Kidney epithelial cell (primary cell): ENCODE measurements around the gene CRIP2. TPM values are rescaled to one million over a fixed set of nuclear protein-coding genes. Genes with fewer than 3 reads are reported as not detected.

ENCODE experiments used
- DNase-seq: peaks from one replicate; pipeline ENCODE4 v3.0.0-alpha.2; 2010; ENCODE audit warnings: low read depth
- H3K27me3 ChIP-seq: 2 replicates; pipeline ENCODE4 v1.6.0; 2011; ENCODE audit warnings: low read length; ENCODE audit not compliant: control insufficient read depth, insufficient read depth
- H3K36me3 ChIP-seq: 2 replicates; pipeline ENCODE4 v1.5.1; 2011; ENCODE audit warnings: low read length; ENCODE audit not compliant: control insufficient read depth, insufficient read depth
- H3K4me3 ChIP-seq: 2 replicates; pipeline ENCODE4 v1.5.1; 2011; ENCODE audit warnings: low read depth, mild to moderate bottlenecking, control low read depth, low read length
- total RNA-seq: library from RNA; depleted of rRNA; stranded (reverse); fragments of >200 nt; gene quantifications from 2 replicates; pipeline ENCODE4 v1.2.3, GENCODE V29; 2015
- TF ChIP-seq, protein P1 (sequence below): IDR thresholded peaks from 2 replicates; pipeline ENCODE4 v1.5.1; 2011; ENCODE audit warnings: mild to moderate bottlenecking, moderate library complexity, low read length, control low read depth, inconsistent platforms; ENCODE audit not compliant: insufficient read depth, poor library complexity, severe bottlenecking

CRIP2 gene
- total RNA-seq, 1 donor from 2014 or later: 101 TPM

DNA sequence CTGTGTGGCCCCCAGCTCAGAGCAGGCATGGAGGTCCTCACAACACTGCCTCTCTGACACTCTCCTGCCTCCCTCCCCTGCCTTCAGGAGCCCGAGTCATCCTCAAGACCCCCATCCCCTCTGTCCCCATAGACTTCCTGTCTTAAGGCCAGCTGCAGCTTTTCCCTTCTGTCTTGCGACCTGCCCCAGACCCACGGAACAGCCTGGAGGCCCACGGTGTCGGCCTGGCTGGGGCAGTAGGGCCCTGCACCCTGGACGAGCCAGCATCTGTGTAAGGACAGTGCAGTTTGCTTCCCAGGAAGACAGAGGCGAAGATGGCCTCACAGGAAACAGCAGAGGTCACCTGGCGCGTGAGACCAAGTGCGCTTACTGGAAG, 26.1 kb downstream of the CRIP2 start:
- TF ChIP-seq, protein P1, sequence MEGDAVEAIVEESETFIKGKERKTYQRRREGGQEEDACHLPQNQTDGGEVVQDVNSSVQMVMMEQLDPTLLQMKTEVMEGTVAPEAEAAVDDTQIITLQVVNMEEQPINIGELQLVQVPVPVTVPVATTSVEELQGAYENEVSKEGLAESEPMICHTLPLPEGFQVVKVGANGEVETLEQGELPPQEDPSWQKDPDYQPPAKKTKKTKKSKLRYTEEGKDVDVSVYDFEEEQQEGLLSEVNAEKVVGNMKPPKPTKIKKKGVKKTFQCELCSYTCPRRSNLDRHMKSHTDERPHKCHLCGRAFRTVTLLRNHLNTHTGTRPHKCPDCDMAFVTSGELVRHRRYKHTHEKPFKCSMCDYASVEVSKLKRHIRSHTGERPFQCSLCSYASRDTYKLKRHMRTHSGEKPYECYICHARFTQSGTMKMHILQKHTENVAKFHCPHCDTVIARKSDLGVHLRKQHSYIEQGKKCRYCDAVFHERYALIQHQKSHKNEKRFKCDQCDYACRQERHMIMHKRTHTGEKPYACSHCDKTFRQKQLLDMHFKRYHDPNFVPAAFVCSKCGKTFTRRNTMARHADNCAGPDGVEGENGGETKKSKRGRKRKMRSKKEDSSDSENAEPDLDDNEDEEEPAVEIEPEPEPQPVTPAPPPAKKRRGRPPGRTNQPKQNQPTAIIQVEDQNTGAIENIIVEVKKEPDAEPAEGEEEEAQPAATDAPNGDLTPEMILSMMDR: no peak

GRCh38 chr14:105501504-105502291, 27.1 kb downstream of the CRIP2 start:
- DNase-seq: no peak

More for the DNA sequence above, 26.1 kb downstream of the CRIP2 start:
- H3K36me3 ChIP-seq: no peaks in the 10 kb centered on the region
- DNase-seq: no peak
- H3K4me3 ChIP-seq: no peak overlapping the region
- no peaks in the 10 kb centered on the region for H3K27me3 ChIP-seq

GRCh38 chr14:105502446-105503295, 28.1 kb downstream of the CRIP2 start:
- no peak overlapping the region for H3K4me3 ChIP-seq
- peaks cover 3% of the 10 kb centered on the region for H3K27me3 ChIP-seq
- H3K36me3 ChIP-seq: no peaks in the 10 kb centered on the region
- DNase-seq: no peak
- TF ChIP-seq, protein P1: no peak

More at GRCh38 chr14:105501504-105502291, 27.1 kb downstream of the CRIP2 start:
- TF ChIP-seq, protein P1: no peak
- no peaks in the 10 kb centered on the region for H3K36me3 ChIP-seq
- no peak overlapping the region for H3K4me3 ChIP-seq
- no peaks in the 10 kb centered on the region for H3K27me3 ChIP-seq

- no peaks in the 10 kb centered on the region for H3K36me3 ChIP-seq
- H3K27me3 ChIP-seq: peaks cover 8% of the 10 kb centered on the region
- TF ChIP-seq, protein P1: no peak
- no peak overlapping the region for H3K4me3 ChIP-seq
- no peak for DNase-seq
These were observed 28.6 kb downstream of the CRIP2 start for GRCh38 chr14:105503296-105503640.

- DNase-seq: no peak
- H3K27me3 ChIP-seq: peaks cover 10% of the 10 kb centered on the region
- TF ChIP-seq, protein P1: no peak
- H3K36me3 ChIP-seq: no peaks in the 10 kb centered on the region
- no peak overlapping the region for H3K4me3 ChIP-seq
These were observed 29.5 kb downstream of the CRIP2 start for GRCh38 chr14:105503935-105504692.
